WTC11 (cell line): Measurements from ENCODE around the gene PMIS2. TPM values are rescaled to one million over a fixed set of nuclear protein-coding genes. Genes with fewer than 3 reads are reported as not detected.
A peak's percentile ranks its signal among the peaks of the same experiment; 100 is the strongest.

Source experiments
- ATAC-seq: fragments of 200-7000 bp; cut with Tn5 transposase; 2 replicates; pipeline ENCODE4 v1.10.0; 2021; ENCODE audit warnings: mild to moderate bottlenecking, moderate library complexity
- CTCF ChIA-PET: fragments of 300-600 bp; sonication (Branson Sonifier 250); formaldehyde crosslinking; loops from one replicate; lab custom pipeline; 2021; ENCODE audit warnings: antibody characterized with exemption; lab: Charles Lee
- POLR2A ChIA-PET: fragments of 350-600 bp; sonication (Branson Sonifier 250); formaldehyde crosslinking; loops from one replicate; lab custom pipeline; 2021; ENCODE audit warnings: antibody characterized with exemption; lab: Charles Lee
- DNase-seq: peaks from one replicate; pipeline ENCODE4 v3.0.0; 2021; ENCODE audit warnings: low spot score
- H3K27ac Mint-ChIP-seq: 2 replicates; pipeline ENCODE4 v1.8.0; 2021; ENCODE audit warnings: mixed read lengths
- H3K27me3 Mint-ChIP-seq: 2 replicates; pipeline ENCODE4 v1.8.0; 2021; ENCODE audit warnings: low read depth, mild to moderate bottlenecking, moderate library complexity, mixed read lengths
- H3K36me3 Mint-ChIP-seq: 2 replicates; pipeline ENCODE4 v1.8.0; 2021; ENCODE audit warnings: mixed read lengths
- H3K4me1 Mint-ChIP-seq: 2 replicates; pipeline ENCODE4 v1.8.0; 2022; ENCODE audit warnings: mixed read lengths
- H3K4me3 Mint-ChIP-seq: 2 replicates; pipeline ENCODE4 v1.8.0; 2021; ENCODE audit warnings: mild to moderate bottlenecking, moderate library complexity, mixed read lengths
- H3K9me3 Mint-ChIP-seq: 2 replicates; pipeline ENCODE4 v1.8.0; 2021; ENCODE audit warnings: mixed read lengths
- ATF6 ChIP-seq: sonication (generic); formaldehyde crosslinking; IDR thresholded peaks from 2 replicates; pipeline ENCODE4 v1.8.1; 2023; ENCODE audit warnings: mild to moderate bottlenecking, missing genetic modification reagents
- CDX4 ChIP-seq: fragments of 250-450 bp; sonication (Bioruptor Pico); IDR thresholded peaks from 2 replicates; pipeline ENCODE4 v1.9.0; 2021; ENCODE audit warnings: moderate library complexity, mild to moderate bottlenecking, inconsistent platforms, borderline replicate concordance
- EMX1 ChIP-seq: fragments of 250-450 bp; sonication (Bioruptor Pico); IDR thresholded peaks from 2 replicates; pipeline ENCODE4 v1.8.0; 2021; ENCODE audit warnings: mild to moderate bottlenecking
- FOXK1 ChIP-seq: sonication (generic); formaldehyde crosslinking; IDR thresholded peaks from 2 replicates; pipeline ENCODE4 v1.8.0; 2022; ENCODE audit warnings: mild to moderate bottlenecking, moderate library complexity, missing genetic modification reagents
- FOXP4 ChIP-seq: sonication (generic); formaldehyde crosslinking; IDR thresholded peaks from 2 replicates; pipeline ENCODE4 v1.8.0; 2022; ENCODE audit warnings: mild to moderate bottlenecking, missing genetic modification reagents
- KAT7 ChIP-seq: sonication (generic); formaldehyde crosslinking; IDR thresholded peaks from 2 replicates; pipeline ENCODE4 v1.8.1; 2023; ENCODE audit warnings: missing genetic modification reagents, mild to moderate bottlenecking, borderline replicate concordance
- MAX ChIP-seq: sonication (generic); formaldehyde crosslinking; IDR thresholded peaks from 2 replicates; pipeline ENCODE4 v1.8.0; 2022; ENCODE audit warnings: mild to moderate bottlenecking, missing genetic modification reagents
- NFE2L1 ChIP-seq: sonication (generic); formaldehyde crosslinking; IDR thresholded peaks from 2 replicates; pipeline ENCODE4 v1.8.1; 2023; ENCODE audit warnings: missing genetic modification reagents
- PRRX2 ChIP-seq: fragments of 250-450 bp; sonication (Bioruptor Pico); IDR thresholded peaks from 2 replicates; pipeline ENCODE4 v1.8.0; 2021; ENCODE audit warnings: mild to moderate bottlenecking
- SMAD4 ChIP-seq: sonication (generic); formaldehyde crosslinking; IDR thresholded peaks from 2 replicates; pipeline ENCODE4 v1.8.0; 2022; ENCODE audit warnings: mild to moderate bottlenecking, missing genetic modification reagents
- TCF7 ChIP-seq: sonication (generic); formaldehyde crosslinking; IDR thresholded peaks from 2 replicates; pipeline ENCODE4 v1.8.0; 2022; ENCODE audit warnings: mild to moderate bottlenecking, low read depth, missing genetic modification reagents, moderate library complexity
- TEAD4 ChIP-seq: sonication (generic); formaldehyde crosslinking; IDR thresholded peaks from 2 replicates; pipeline ENCODE4 v1.8.0; 2022; ENCODE audit warnings: mild to moderate bottlenecking, missing genetic modification reagents
- ZNF121 ChIP-seq: sonication (generic); formaldehyde crosslinking; IDR thresholded peaks from 2 replicates; pipeline ENCODE4 v1.8.0; 2023; ENCODE audit warnings: missing genetic modification reagents
- ZNF232 ChIP-seq: sonication (generic); formaldehyde crosslinking; IDR thresholded peaks from 2 replicates; pipeline ENCODE4 v1.8.0; 2022; ENCODE audit warnings: mild to moderate bottlenecking, missing genetic modification reagents
- total RNA-seq: library from RNA; stranded (reverse); gene quantifications from 3 replicates; pipeline ENCODE4 v1.2.3, GENCODE V29; 2021
- TF ChIP-seq, protein P1 (sequence below): sonication (generic); formaldehyde crosslinking; IDR thresholded peaks from 2 replicates; pipeline ENCODE4 v1.8.0; 2023; ENCODE audit warnings: mild to moderate bottlenecking, missing genetic modification reagents
- TF ChIP-seq, protein P2 (sequence below): sonication (generic); formaldehyde crosslinking; IDR thresholded peaks from 2 replicates; pipeline ENCODE4 v1.8.0; 2023; ENCODE audit warnings: missing genetic modification reagents
- TF ChIP-seq, protein P3 (sequence below): sonication (generic); formaldehyde crosslinking; conservative IDR thresholded peaks from 2 replicates; pipeline ENCODE4 v1.8.1; 2022; ENCODE audit warnings: mild to moderate bottlenecking, missing genetic modification reagents
- TF ChIP-seq, protein P4 (sequence below): sonication (generic); formaldehyde crosslinking; IDR thresholded peaks from 2 replicates; pipeline ENCODE4 v1.8.0; 2022; ENCODE audit warnings: mild to moderate bottlenecking, missing genetic modification reagents

The PMIS2 gene
- total RNA-seq, 1 experiment from 2014 or later = not detected

DNA sequence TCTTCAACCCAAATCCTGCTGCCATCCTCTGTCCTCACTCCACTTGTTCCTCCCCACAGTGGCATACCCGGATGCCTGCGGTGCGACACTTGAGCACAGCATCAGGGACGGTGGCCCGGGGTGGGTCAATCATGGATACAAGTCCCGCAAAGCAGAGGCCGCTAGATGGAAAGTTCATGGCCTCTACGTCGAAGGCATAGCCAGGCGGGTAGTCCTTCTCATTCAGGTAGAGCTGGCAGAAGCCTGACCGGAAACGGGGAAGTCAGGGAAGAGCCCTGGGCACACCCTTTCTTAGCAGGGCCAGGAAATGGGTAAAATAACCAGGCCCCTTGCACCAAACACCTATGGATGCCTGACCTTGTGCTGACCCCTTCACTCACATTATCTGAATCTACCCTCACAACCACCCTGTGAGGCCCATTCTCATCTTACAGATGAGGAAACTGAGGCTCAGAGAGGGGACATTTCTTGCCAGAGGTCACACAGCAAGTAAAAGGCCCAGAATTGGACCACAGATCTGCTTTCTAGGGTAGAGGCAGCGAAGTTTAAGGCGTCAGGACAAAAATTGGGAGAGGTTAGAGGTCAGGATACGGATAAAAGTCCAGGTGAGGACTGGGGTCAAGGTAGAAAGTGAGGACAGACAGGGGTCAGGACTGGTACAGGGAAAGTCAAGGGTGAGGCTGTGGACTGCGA lies 29.0 kb upstream of the PMIS2 start:
- DNase-seq = no peak
- Mint-ChIP-seq H3K27me3 (peaks cover 48% of the 10 kb centered on the region), H3K4me3 (peak overlapping the region; percentile 87), H3K9me3 (no peaks in the 10 kb centered on the region), H3K4me1 (peaks cover 12% of the 10 kb centered on the region), H3K36me3 (no peaks in the 10 kb centered on the region), H3K27ac (no peak overlapping the region)
- TF ChIP-seq ATF6 (CRISPR knock-in tag) (no peak), TEAD4 (CRISPR knock-in tag) (0 out of 2 replicates have a peak, but pooled peaks have one; percentile 9), PRRX2 (CRISPR knock-in tag) (no peak), NFE2L1 (CRISPR knock-in tag) (no peak), EMX1 (CRISPR knock-in tag) (no peak), ZNF121 (peak; percentile 43; the same call in 1 of the 2 replicates), ZNF232 (CRISPR knock-in tag) (no peak), CDX4 (no peak)
- TF ChIP-seq, protein P1, sequence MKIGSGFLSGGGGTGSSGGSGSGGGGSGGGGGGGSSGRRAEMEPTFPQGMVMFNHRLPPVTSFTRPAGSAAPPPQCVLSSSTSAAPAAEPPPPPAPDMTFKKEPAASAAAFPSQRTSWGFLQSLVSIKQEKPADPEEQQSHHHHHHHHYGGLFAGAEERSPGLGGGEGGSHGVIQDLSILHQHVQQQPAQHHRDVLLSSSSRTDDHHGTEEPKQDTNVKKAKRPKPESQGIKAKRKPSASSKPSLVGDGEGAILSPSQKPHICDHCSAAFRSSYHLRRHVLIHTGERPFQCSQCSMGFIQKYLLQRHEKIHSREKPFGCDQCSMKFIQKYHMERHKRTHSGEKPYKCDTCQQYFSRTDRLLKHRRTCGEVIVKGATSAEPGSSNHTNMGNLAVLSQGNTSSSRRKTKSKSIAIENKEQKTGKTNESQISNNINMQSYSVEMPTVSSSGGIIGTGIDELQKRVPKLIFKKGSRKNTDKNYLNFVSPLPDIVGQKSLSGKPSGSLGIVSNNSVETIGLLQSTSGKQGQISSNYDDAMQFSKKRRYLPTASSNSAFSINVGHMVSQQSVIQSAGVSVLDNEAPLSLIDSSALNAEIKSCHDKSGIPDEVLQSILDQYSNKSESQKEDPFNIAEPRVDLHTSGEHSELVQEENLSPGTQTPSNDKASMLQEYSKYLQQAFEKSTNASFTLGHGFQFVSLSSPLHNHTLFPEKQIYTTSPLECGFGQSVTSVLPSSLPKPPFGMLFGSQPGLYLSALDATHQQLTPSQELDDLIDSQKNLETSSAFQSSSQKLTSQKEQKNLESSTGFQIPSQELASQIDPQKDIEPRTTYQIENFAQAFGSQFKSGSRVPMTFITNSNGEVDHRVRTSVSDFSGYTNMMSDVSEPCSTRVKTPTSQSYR (CRISPR knock-in tag) = no peak
- TF ChIP-seq, protein P2, sequence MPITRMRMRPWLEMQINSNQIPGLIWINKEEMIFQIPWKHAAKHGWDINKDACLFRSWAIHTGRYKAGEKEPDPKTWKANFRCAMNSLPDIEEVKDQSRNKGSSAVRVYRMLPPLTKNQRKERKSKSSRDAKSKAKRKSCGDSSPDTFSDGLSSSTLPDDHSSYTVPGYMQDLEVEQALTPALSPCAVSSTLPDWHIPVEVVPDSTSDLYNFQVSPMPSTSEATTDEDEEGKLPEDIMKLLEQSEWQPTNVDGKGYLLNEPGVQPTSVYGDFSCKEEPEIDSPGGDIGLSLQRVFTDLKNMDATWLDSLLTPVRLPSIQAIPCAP (CRISPR knock-in tag) = no peak
- TF ChIP-seq, protein P3, sequence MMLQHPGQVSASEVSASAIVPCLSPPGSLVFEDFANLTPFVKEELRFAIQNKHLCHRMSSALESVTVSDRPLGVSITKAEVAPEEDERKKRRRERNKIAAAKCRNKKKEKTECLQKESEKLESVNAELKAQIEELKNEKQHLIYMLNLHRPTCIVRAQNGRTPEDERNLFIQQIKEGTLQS (CRISPR knock-in tag) = no peak
- CTCF ChIA-PET = interaction anchor here (0.6 to 3.9 kb wide), 31 partner anchors 8 to 490 kb away, joined by 3 to 62 read pairs (median 7); partner anchors contain the start of genes COX6B1, DMKN, HAUS5 and KIRREL2
- POLR2A ChIA-PET = interaction anchor here (0.6 to 1.8 kb wide), 10 partner anchors 9 to 313 kb away, joined by 3 to 14 read pairs (median 4); partner anchors contain the start of genes COX6B1, DMKN and HAUS5
- no peak for ATAC-seq

DNA sequence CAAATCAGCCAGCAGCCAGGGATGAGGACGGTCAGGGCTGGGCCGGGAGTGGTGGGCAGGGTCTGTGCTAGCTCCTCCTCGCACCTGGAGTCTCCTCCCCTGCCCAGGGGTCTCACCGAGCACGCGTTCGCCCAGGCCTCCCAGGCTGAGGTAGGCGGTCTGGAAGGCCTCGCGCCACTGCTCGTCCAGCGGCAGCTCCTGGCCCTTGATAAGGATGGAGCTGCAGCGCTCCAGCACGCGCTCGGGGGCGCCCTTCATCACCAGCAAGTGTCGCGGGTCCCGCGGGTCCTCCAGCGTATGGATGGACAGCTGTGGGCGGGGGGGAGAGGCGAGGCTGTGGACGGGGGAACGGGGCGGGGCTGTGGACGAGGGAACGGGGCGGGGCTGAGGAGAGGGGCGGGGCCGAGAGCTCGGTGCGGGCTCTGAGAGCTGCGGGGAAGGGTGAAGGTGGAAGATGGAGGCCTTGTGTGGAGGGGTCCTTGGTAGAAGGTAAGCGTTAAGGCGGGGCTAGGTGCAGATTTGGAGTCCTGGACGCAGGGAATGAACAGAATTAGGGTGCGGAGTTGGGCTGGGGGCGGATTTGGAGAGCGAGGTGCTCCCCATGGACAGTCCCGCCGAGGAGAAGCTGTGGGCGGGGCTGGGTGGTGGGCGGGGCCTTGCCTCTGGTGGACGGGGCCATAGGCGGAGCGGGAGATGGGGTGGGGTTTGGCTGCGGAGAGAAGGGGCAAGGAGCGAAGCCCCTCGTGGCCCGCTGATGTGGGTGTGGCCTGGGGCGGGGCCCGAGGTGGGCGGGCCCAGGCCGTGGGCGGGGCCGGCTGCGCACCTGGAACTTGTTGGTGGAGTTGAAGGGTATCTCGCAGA lies 28.2 kb upstream of the PMIS2 start:
- Mint-ChIP-seq H3K4me3 (peak overlapping the region; percentile 87), H3K36me3 (no peaks in the 10 kb centered on the region), H3K27me3 (peaks cover 55% of the 10 kb centered on the region), H3K4me1 (peaks cover 12% of the 10 kb centered on the region), H3K9me3 (no peaks in the 10 kb centered on the region), H3K27ac (peak overlapping the region; percentile 55; the same call in 1 of the 2 replicates)
- peak; percentile 100 for DNase-seq
- POLR2A ChIA-PET = interaction anchor here (0.6 to 1.8 kb wide), 12 partner anchors 9 to 312 kb away, joined by 3 to 14 read pairs (median 3); partner anchors contain the start of genes COX6B1, DMKN and HAUS5
- CTCF ChIA-PET = interaction anchor here (0.6 to 3.9 kb wide), 37 partner anchors 9 to 491 kb away, joined by 3 to 62 read pairs (median 5); partner anchors contain the start of genes COX6B1, DMKN, HAUS5 and KIRREL2
- ATAC-seq = peak; percentile 86
- TF ChIP-seq FOXP4 (CRISPR knock-in tag) (0 out of 2 replicates have a peak, but pooled peaks have one; percentile 71), SMAD4 (CRISPR knock-in tag) (0 out of 2 replicates have a peak, but pooled peaks have one; percentile 28), TCF7 (CRISPR knock-in tag) (no peak), FOXK1 (CRISPR knock-in tag) (no peak; the same call in 1 of the 2 replicates), TEAD4 (CRISPR knock-in tag) (peak; percentile 10; the same call in 1 of the 2 replicates), MAX (CRISPR knock-in tag) (peak; percentile 95), KAT7 (CRISPR knock-in tag) (no peak)
- TF ChIP-seq, protein P4, sequence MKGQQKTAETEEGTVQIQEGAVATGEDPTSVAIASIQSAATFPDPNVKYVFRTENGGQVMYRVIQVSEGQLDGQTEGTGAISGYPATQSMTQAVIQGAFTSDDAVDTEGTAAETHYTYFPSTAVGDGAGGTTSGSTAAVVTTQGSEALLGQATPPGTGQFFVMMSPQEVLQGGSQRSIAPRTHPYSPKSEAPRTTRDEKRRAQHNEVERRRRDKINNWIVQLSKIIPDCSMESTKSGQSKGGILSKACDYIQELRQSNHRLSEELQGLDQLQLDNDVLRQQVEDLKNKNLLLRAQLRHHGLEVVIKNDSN (CRISPR knock-in tag) = peak; percentile 35; the same call in 1 of the 2 replicates
